SH-SY5Y (cell line): ENCODE data around the gene BCDIN3D.

Source experiments
- GATA2 ChIP-seq: IDR thresholded peaks from 2 replicates; pipeline ENCODE4 v1.6.1; 2011; ENCODE audit warnings: mild to moderate bottlenecking, low read depth, low read length
- GATA3 ChIP-seq: IDR thresholded peaks from 2 replicates; pipeline ENCODE4 v1.6.1; 2011; ENCODE audit warnings: low read depth, mild to moderate bottlenecking, low read length, moderate library complexity

DNA sequence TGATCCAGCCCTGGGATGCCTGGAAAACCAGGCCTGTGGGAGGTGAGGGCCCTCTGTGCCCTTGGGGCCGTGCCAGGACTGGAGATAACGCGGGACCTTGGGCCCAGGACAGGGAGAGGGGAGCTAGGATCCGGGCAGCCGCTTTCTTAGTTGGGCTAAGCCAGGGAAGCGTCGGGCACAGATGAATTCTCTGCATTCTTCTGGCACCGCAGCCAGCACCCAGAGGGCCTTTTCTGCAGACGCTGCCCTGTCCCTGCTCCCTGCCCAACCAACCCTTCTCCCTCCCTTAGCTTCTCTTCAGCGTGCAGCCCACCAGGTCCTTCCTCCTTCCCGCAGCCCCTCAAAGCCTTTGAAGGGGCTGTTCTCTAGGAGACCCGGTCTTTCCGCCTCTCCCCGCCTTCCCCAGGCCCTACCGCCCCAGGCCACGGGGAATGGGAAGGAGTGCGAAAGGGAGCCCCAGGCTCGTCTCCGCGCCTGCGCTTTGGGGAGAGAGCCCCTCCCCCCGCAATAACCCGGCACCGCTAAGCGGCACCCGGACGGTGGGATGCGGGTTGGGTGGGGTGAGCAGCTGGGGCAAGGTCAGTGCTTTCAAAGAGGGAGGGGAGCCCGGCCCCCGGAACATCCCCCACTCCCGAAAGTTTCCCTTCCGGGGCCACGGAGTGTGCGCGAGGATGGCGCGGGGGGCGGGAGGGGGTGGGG is 15.4 kb downstream of the BCDIN3D start:
- TF ChIP-seq GATA2: no peak
- no peak for TF ChIP-seq GATA3
